Fibroblast of skin of back (primary cell): ENCODE results near the gene B3GALT2.

Experiments
- DNase-seq: peaks from one replicate; pipeline ENCODE4 v3.0.0-alpha.2; 2013

B3GALT2 gene

GRCh38 chr1:193181985-193182384 is 4.4 kb downstream of the B3GALT2 start:
- DNase-seq: no peak

GRCh38 chr1:193181536-193181935 is 4.9 kb downstream of the B3GALT2 start:
- peak; percentile 48 for DNase-seq

- no peak for DNase-seq
Measured at GRCh38 chr1:193179094-193179493, 7.3 kb downstream of the B3GALT2 start.

- DNase-seq: no peak
Measured at GRCh38 chr1:193176788-193177187, 9.6 kb downstream of the B3GALT2 start.

- no peak for DNase-seq
Measured at GRCh38 chr1:193176113-193176512, 10.3 kb downstream of the B3GALT2 start.

GRCh38 chr1:193157360-193157759 is 29.1 kb downstream of the B3GALT2 start:
- DNase-seq: no peak

- DNase-seq: no peak
Measured at GRCh38 chr1:193156822-193157142, 29.6 kb downstream of the B3GALT2 start.

GRCh38 chr1:193156117-193156821 is 30.1 kb downstream of the B3GALT2 start:
- DNase-seq: no peak

GRCh38 chr1:193144999-193145398 is 41.4 kb downstream of the B3GALT2 start:
- DNase-seq: no peak

- no peak for DNase-seq
Measured at GRCh38 chr1:193144361-193144938, 42.0 kb downstream of the B3GALT2 start.

GRCh38 chr1:193143285-193143684 is 43.1 kb downstream of the B3GALT2 start:
- peak; percentile 19 for DNase-seq

- no peak for DNase-seq
Measured at GRCh38 chr1:193142409-193142808, 44.0 kb downstream of the B3GALT2 start.

GRCh38 chr1:193141804-193142203 is 44.6 kb downstream of the B3GALT2 start:
- no peak for DNase-seq

- DNase-seq: no peak
Measured at GRCh38 chr1:193140254-193140653, 46.2 kb downstream of the B3GALT2 start.

GRCh38 chr1:193131266-193131860 is 55.0 kb downstream of the B3GALT2 start:
- DNase-seq: no peak
